Smooth muscle cell of the brain vasculature (primary cell): ENCODE results near the gene SLC66A2.
"Not testable (repeated sequence)": the region's sequence is repeated elsewhere in the genome, so short reads cannot be mapped to it uniquely, and the experiment has no call there.

ENCODE experiments used
- DNase-seq: peaks from one replicate; pipeline ENCODE4 v3.0.0-alpha.2; 2012; ENCODE audit warnings: low read depth, low spot score

SLC66A2 gene

GRCh38 chr18:79951545-79952455 lies at the start of gene SLC66A2:
Gene SLC66A2, minus strand, starts transcription at chr18:79951653. Its CDS starts 727 bp downstream, at chr18:79950926.
- DNase-seq: no peak

GRCh38 chr18:80000877-80001276 lies 49.4 kb upstream of the SLC66A2 start:
- DNase-seq: no peak

- DNase-seq: not testable (repeated sequence)
Measured at GRCh38 chr18:79999701-80000100, 48.2 kb upstream of the SLC66A2 start.

GRCh38 chr18:79991494-79991893 lies 40.0 kb upstream of the SLC66A2 start:
- no peak for DNase-seq

GRCh38 chr18:79989195-79989497 lies 37.7 kb upstream of the SLC66A2 start:
- no peak for DNase-seq

GRCh38 chr18:79988451-79989194 lies 37.2 kb upstream of the SLC66A2 start, which contains the start of gene TXNL4A:
Gene TXNL4A, minus strand, starts transcription at chr18:79988563. Its CDS starts 171 bp downstream, at chr18:79988392.
- DNase-seq: peak; percentile 46

- no peak for DNase-seq
Measured at GRCh38 chr18:79988071-79988450, 36.6 kb upstream of the SLC66A2 start.

GRCh38 chr18:79987566-79987965 lies 36.1 kb upstream of the SLC66A2 start:
- DNase-seq: no peak

GRCh38 chr18:79986726-79987125 lies 35.3 kb upstream of the SLC66A2 start:
- no peak for DNase-seq

GRCh38 chr18:79985172-79985571 lies 33.7 kb upstream of the SLC66A2 start:
- no peak for DNase-seq

GRCh38 chr18:79983793-79984192 lies 32.3 kb upstream of the SLC66A2 start:
- DNase-seq: no peak

- DNase-seq: no peak
Measured at GRCh38 chr18:79983253-79983652, 31.8 kb upstream of the SLC66A2 start.

GRCh38 chr18:79982736-79983135 lies 31.3 kb upstream of the SLC66A2 start:
- no peak for DNase-seq

GRCh38 chr18:79980585-79980984 lies 29.1 kb upstream of the SLC66A2 start:
- no peak for DNase-seq

- DNase-seq: no peak
Measured at GRCh38 chr18:79979843-79980242, 28.4 kb upstream of the SLC66A2 start.

- DNase-seq: no peak
Measured at GRCh38 chr18:79975985-79976680, 24.7 kb upstream of the SLC66A2 start.

- DNase-seq: no peak
Measured at GRCh38 chr18:79975043-79975442, 23.6 kb upstream of the SLC66A2 start.

GRCh38 chr18:79974025-79974654 lies 22.7 kb upstream of the SLC66A2 start:
- DNase-seq: no peak

- no peak for DNase-seq
Measured at GRCh38 chr18:79973517-79973916, 22.1 kb upstream of the SLC66A2 start.

GRCh38 chr18:79972720-79973119 lies 21.3 kb upstream of the SLC66A2 start:
- DNase-seq: no peak

GRCh38 chr18:79971986-79972385 lies 20.5 kb upstream of the SLC66A2 start:
- no peak for DNase-seq
